GM21529 (cell line): Measurements from ENCODE around the gene MUS81.
A peak's percentile ranks its signal among the peaks of the same experiment; 100 is the strongest.

Source experiments
- ATAC-seq: cut with Tn5 transposase; IDR thresholded peaks from one replicate; pipeline ENCODE4 v1.9.1; 2021; ENCODE audit not compliant: unreplicated experiment

The MUS81 gene

DNA sequence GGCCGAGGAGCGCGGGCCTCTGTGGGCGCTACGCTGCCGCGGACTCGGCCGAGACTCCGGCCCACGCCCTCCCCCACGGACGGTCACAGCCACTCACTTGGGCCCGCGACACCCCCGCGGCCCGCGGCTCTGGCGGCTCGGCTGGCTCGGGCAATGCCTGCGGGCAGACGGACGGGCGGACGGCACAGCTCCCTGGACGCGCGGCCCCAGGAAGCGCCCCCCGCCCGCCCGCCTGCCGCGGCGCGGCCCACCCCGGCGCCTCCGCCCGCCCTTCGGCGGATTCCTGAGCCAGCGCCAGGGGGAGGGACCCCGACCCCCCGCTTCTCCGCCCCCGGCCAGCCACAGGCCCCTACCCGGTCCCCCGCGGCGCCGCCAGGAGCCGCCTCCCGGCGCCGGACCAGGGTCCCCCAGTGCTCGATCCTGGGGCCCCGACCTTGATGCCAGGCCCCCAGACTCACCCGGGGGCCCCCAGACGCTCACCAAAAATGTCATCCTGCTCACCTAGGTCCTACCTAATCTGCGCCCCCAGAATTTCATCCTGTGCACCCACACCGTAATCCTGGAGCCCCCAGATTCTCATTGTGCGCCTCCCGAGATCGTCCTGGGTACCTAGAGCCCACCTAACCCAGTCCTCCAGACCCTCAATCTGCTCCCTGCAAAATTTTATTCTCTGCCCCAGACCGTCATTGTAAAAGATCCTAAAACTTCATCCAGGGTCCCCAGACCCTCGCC lies 12.5 kb downstream of the MUS81 start, which contains the start of gene EFEMP2:
EFEMP2 (minus strand) TSS at position 215 of the 732 bp plus-strand sequence. CDS start 446 bp downstream, outside the sequence.
- no peak for ATAC-seq

DNA sequence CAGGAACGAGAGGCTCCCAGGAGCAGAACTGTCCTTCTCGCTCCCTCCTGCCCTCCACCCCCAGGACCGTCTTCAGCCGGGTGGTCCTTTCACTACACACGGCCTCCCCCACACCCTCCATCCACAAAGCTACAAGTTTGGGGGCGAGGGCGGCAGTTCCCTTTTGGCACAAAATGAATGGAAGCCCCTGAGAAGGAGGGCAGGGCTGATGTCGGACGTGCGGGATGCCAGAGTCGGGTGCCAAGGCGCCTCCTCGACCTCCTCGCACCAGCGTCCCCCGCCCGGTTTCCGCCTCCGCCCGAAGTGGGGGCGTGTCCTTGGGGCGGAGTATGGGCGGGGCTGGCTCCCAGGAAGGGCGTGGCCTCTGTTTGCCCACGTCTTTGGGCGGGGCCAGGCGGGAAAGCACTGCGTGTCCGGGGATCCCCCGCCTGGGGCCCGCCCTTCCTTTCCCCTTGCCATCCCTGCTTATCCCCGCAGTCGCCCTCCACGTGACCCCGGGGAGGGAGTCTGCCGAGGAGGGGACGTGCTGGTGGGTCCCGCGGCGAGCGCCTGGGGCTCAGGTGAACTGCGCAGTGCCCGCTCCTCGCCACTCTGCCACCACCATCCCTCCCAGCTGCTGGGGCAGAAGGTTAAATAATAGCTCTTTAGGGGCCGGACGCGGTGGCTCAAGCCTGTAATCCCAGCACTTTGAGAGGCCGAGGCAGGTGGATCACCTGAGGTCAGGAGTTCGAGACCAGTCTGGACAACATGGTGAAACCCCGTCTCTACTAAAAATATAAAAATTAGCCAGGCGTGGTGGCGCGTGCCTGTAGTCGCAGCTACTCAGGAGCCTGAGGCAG lies 13.3 kb downstream of the MUS81 start:
- peak; percentile 77 for ATAC-seq

DNA sequence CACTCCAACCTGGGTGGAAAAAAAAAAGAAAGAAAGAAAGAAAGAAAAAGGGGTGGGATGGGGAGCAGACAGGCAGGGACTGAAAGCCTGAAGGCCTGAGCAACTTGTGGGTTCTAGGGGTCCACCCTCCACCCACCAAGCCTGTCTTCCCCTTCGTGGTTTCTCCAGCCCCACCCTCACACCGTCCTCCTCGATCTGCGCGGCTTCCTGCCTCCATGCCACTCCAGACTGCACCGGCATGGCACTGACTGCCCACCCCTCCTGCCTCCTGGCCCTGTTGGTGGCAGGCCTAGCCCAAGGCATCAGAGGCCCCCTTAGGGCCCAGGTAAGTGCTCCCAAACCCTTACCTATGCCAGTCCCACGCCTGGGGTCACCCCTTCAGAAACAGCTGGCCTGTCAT lies 19.4 kb downstream of the MUS81 start, which contains the start of gene CTSW:
CTSW (plus strand) TSS at position 221 of the 400 bp plus-strand sequence; CDS start at position 239, 18 bp downstream.
- ATAC-seq: no peak

DNA sequence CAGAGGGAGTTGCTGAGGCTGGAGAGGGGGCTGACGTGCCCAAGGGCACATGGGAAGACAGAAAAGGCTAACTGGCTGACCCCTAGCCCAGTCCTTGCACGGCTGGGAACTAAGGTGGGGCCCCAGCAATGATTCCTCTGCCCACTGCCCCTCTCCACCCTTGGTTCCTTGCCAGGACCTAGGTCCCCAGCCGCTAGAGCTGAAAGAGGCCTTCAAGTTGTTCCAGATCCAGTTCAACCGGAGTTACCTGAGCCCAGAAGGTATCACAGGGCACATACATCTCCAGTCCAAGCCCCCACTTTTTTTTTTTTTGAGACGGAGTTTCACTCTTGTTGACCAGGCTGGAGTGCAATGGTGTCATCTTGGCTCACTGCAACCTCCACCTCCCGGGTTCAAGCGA lies 19.8 kb downstream of the MUS81 start:
- ATAC-seq: no peak

DNA sequence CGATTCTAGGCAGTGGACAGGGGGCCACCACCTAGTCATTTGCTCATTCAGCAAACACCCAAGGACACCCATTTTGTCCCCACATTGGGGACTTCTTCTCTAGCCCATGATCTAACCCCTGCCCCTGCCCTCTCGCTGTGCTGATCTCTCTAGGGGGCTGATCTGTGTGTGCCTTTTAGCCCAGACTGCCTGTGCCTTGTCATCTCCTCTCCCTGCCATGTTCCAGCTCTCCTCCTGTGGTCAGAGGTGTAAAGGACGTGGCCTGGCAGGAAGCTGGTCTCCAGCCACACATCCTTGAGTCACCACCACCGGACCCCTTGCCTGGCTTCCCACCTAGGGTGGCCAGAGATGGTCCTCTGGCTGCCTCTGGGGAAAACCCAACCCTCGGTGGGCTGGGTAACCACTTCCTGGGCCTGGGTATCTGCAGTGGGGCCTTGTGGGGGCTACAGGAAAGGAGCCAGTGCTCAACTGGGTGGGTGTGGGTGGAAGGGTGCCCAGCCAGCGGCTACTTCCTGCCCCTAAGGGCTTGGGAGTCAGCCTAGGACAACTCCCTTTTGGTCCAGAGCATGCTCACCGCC lies 20.7 kb downstream of the MUS81 start:
- no peak for ATAC-seq

DNA sequence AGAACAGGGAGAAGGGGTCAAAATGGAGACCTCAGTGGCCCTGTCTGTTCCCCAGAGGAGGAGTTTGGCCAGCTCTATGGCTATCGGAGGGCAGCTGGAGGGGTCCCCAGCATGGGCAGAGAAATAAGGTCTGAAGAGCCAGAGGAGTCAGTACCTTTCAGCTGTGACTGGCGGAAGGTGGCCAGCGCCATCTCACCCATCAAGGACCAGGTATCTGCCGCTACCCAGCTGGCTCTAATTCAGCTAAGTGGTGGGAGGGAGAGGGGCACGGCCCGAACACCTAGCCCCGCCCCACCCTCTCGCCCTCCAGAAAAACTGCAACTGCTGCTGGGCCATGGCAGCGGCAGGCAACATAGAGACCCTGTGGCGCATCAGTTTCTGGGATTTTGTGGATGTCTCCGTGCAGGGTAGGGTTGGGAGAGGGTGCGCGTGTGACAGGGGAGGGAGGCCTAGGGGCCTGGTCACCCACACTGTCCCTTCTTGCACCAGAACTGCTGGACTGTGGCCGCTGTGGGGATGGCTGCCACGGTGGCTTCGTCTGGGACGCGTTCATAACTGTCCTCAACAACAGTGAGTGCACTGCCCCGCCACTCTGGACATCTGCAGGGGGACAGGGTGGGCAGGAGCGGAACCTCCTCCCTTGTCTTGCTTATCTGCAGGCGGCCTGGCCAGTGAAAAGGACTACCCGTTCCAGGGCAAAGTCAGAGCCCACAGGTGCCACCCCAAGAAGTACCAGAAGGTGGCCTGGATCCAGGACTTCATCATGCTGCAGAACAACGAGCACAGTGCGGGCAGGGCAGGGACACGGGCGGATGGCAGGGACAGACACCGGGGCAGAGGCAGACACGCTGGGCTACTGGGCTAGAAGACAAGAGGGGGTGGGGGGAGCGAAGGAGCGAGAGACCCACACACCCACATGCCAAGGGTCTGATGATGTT lies 22.2 kb downstream of the MUS81 start:
- ATAC-seq: no peak

DNA sequence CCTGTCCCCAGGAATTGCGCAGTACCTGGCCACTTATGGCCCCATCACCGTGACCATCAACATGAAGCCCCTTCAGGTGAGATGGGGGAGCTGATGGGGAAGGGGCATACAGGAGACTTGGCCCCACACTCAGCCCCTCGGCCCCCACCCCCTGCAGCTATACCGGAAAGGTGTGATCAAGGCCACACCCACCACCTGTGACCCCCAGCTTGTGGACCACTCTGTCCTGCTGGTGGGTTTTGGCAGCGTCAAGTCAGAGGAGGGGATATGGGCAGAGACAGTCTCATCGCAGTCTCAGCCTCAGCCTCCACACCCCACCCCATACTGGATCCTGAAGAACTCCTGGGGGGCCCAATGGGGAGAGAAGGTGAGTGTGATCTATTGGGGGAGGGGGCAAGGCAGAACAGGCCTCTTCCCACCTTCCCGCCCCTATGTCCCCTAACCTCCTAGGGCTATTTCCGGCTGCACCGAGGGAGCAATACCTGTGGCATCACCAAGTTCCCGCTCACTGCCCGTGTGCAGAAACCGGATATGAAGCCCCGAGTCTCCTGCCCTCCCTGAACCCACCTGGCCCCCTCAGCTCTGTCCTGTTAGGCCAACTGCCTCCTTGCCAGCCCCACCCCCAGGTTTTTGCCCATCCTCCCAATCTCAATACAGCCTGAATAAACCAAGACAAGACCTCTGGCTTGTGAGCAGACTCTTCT lies 23.0 kb downstream of the MUS81 start:
- ATAC-seq: no peak

DNA sequence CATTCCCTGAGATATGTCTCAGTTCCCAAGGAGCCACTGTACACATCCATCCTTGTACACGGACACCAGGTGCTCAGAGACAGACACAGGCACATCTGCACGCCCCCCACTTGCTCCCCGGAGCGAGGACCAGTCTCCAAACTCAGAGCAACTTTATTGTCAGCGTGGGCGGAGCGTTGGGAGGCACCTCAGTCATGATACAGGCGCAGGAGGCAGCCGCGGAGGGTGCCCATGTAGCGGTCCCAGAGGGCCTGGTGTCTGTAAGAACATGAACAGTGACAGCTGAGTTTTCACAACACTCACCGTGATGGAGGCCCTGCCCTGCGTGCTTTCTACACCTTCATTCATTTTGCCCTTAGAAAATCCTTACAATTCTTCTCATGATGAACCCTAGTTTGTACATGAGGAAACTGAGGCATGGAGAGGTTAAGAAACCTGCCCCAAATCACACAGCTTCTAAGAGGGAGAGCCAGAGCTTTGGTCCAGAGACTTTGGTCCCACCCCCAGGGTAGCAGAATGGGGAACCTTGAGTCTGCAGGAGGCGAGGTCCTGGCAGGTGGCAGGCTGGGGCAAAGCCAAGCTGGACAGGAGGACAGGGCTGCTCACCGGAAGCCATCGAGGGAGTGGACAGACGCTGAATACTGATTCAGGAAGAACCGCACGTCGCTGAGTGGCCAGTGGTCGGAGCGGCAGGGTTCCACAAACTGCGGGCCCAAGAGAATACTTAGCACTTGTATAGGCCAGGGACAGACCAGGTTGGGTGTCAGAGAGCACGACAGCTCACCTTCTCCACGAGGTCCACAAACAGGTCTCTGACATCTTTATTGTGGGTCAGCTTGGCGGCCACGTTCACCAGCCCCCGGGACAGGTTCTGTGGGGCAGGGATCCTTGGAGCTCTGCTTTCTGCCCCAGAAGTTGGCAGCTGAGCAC lies 23.8 kb downstream of the MUS81 start:
- no peak for ATAC-seq

DNA sequence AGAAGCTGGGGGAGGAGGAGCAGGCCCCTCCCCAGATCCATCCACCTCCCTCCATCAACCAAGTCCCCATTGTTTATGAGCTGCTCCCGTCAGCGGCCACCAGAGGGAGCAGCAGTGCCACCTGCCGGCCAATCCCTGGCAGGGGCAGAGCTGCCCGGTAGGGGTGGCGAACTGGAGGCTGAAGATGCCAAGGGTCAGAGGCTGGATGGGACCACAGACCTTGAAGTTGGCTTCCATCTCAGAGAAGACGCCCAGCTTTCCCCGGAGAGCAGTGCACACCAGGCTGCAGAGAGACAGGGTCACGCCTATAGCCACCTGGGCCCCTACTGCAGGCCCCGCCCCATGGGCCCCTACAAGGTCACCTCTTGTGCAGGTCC lies 24.5 kb downstream of the MUS81 start:
- ATAC-seq: no peak

DNA sequence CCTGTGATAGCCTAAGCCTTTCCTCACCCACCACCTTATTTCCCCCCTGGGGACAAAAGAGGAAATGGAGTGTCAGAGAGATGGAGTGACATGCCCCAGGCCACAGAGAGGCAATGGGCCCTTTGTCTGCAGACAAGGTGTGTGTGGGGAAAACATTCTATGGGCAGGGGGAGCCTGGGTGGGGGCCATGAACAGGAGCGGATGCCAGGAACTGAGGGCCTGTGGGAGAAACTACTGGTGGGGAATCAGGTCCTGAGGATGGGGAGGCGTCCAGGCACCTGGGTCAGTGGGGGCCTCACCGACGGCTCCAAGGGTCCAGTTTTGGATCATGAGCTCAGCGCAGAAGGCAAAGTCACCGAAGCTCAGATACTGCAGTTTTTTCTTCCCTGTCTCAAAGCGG lies 25.0 kb downstream of the MUS81 start:
- ATAC-seq: no peak

DNA sequence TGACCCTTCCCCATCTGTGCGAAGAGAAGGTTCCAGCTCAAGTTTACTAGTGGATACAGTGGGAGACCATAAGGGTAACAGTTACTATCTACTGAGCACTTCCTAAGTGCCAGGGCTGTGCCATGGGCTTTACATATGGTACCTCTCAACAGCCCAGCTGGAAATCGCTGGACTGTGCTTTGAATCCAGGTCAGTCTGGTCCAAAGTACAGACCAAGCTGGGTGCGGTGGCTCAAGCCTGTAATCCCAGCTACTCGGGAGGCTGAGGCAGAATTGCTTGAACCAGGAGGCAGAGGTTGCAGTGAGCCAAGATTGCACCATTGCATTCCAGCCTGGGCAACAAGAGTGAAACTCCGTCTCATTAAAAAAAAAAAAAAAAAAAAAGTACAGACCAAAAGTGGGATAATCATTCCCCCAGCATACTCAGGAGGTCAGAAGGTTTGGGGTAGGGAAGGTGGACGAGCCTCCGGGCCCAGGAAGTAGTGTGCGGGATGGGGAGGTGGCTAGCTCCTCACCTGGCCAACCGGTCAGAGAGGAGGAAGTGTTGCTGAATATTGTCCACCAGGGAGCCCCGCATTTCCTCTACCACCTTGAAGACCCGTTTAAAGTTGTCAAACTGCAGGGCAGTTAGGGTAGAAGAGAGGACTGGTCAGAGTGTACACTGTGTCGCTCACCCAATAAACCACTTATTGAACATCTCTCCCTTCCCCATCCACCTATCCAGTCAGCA lies 25.7 kb downstream of the MUS81 start:
- no peak for ATAC-seq

DNA sequence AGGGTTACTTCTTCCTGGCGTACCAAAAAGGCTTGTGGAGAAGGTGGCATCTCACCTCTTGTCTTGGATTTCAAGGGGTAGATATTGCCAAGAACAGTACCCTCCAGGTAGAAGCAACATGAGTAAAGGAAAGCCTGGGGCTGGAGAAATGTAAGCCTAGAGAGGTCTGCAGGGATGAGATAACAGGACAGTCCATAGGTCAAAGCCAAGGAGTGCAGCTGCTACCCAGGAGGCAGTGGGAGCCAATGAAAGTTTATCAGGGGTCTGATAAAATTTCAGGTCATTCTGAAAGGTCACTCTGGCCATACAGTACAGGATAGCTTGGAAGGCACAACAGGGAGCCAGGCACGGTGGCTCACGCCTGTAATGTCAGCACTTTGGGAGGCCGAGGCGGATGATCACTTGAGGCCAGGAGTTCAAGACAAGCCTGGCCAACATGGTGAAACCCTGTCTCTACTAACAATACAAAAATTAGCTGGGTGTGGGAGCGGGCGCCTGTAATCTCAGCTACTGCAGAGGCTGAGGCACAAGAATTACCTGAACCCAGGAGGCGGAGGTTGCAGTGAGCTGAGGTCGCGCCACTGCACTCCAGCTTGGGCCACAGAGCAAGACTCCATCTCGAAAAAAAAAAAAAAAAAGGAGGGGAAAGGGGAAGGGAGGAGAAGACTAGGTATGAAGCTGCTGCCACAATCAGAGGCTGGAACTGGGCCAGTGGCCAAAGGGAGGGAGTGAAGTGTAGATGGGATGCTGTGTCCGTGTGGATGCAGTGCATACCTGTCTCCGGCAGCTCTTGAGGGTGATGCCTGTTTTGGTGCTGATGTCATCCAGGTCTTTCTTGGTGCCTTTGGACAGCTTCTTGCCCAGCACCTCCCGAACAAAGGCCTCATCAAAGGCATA lies 26.8 kb downstream of the MUS81 start:
- no peak for ATAC-seq

DNA sequence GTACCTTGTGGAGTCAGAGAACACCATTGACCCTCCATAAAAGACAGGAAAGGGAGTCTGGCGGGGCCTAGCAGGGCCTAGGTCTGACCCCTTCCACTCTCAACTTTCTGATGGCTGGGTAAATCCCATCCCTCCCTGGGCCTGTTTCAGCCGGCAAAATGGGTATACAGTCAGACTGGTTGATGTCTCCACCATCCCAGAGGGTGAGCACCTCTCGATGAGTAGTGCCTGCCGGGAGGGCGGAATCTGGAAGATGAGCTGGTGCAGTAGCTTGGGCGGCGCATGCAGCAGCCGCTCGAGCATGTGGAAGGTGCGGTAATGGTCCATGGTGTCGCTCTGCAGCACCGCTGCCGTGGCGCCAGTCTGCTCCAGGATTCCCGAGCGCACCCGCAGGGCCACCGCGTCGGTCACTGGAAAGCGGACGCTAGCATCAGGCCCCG lies 27.5 kb downstream of the MUS81 start:
- no peak for ATAC-seq

DNA sequence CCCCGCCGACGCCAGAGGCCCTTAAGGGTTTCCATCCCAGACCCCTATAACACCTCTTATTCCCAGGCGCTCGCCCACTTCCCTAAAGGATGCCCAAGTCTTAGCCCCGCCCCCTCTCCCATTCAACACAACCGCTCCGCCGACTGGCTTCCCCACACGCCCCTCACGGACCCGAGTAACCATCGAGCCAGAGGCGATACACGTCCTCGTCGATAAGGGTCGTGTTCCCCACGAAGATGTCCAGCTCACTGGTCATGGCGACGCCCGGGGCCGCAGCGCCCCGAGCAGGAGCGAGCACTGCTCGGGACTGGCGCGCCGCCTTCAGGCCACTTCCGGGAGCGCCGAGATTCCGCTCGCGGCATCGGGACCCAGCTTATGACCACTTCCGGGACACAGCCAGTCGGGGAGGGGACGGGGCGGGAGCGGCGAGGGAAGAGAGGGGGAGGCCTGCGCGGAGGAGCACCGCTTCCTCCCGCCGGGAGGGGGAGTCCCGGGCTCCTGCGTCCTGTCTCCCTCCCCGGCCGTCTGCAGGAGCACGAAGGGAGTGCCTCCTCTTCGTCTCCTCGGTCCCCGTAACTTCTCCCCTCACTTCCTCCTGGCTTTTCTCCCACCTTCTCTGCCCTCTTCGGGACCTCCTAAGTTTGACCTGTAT lies 28.1 kb downstream of the MUS81 start, which contains the start of gene FIBP:
FIBP (minus strand) TSS at position 309 of the 652 bp plus-strand sequence; CDS start at position 256, 53 bp downstream.
- peak; percentile 50 for ATAC-seq

DNA sequence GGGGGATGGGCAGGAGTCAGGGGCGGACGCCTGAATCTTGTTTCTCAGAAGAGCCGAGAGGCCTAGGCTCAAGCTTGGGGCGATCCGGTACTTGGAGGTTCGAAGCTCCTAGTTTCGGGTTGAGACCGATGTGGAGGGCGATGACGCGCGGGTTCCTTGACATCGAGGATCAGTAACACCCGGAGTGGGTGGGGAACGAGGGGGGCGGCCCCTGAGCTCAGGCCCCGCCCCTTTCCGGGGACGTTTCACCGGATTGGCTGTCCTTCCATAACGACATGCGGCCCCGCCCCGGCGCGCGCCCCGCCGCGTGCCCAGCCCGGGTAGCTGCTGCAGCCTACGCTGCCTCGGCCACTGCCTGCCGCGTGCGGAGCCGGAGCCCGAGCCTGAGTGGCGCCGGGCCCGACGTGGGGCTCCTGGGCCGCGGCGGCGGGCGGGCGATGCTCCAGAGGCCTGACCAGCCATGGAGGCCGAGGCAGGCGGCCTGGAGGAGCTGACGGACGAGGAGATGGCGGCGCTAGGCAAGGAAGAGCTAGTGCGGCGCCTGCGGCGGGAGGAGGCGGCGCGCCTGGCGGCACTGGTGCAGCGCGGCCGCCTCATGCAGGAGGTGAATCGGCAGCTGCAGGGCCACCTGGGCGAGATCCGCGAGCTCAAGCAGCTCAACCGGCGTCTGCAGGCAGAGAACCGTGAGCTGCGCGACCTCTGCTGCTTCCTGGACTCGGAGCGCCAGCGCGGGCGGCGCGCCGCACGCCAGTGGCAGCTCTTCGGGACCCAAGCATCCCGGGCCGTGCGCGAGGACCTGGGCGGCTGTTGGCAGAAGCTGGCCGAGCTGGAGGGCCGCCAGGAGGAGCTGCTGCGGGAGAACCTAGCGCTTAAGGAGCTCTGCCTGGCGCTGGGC lies 30.3 kb downstream of the MUS81 start, which contains the start of gene CCDC85B:
CCDC85B (plus strand) TSS at position 350 of the 895 bp plus-strand sequence; CDS start at position 461, 111 bp downstream.
- ATAC-seq: peak; percentile 54
